Spleen (tissue), 11 donors: ENCODE measurements around the gene KATNIP. TPM values are rescaled to one million over a fixed set of nuclear protein-coding genes. Genes with fewer than 3 reads are reported as not detected.

Experiments used
- DNase-seq: peaks from one replicate; pipeline ENCODE4 v3.0.0-alpha.2; 2020
- H3K27ac ChIP-seq, 8 donors: fragments of 200-600 bp; sonication (generic) in 7 of 8; 1 replicate in 4 of 8; 2 replicates in 4 of 8; pipeline versions ENCODE4 v1.5.0 to v1.8.0; 2016 to 2021; ENCODE audit warnings: inconsistent platforms in 4 of 8, mild to moderate bottlenecking in 4 of 8, moderate library complexity in 1 of 8
- H3K27me3 ChIP-seq, 7 donors: fragments of 200-600 bp; sonication (generic) in 6 of 7; replicated peaks in 1 of 7; 1 replicate in 4 of 7; 2 replicates in 3 of 7; pipeline versions ENCODE4 v1.5.0 to v1.8.0; 2016 to 2021; ENCODE audit warnings: inconsistent platforms in 3 of 7, mild to moderate bottlenecking in 1 of 7
- H3K36me3 ChIP-seq, 6 donors: fragments of 200-600 bp; sonication (generic) in 5 of 6; 1 replicate in 4 of 6; 2 replicates in 2 of 6; pipeline versions ENCODE4 v1.5.0 to v1.8.0; 2016 to 2021; ENCODE audit warnings: inconsistent platforms in 2 of 6
- H3K4me1 ChIP-seq, 6 donors: fragments of 200-600 bp; sonication (generic) in 5 of 6; 1 replicate in 3 of 6; 2 replicates in 3 of 6; pipeline versions ENCODE4 v1.5.0 to v1.8.0; 2016 to 2021; ENCODE audit warnings: inconsistent platforms in 3 of 6
- H3K4me3 ChIP-seq, 8 donors: fragments of 200-600 bp; sonication (generic) in 7 of 8; 1 replicate in 4 of 8; 2 replicates in 4 of 8; pipeline versions ENCODE4 v1.5.0 to v1.8.0; 2016 to 2021; ENCODE audit warnings: inconsistent platforms in 4 of 8, mild to moderate bottlenecking in 4 of 8, moderate library complexity in 2 of 8
- H3K9me3 ChIP-seq, 8 donors: fragments of 200-600 bp; sonication (generic) in 7 of 8; 1 replicate in 4 of 8; 2 replicates in 4 of 8; pipeline versions ENCODE4 v1.5.0 to v1.8.0; 2016 to 2021; ENCODE audit warnings: inconsistent platforms in 4 of 8
- CTCF ChIP-seq, 11 experiments: fragments of 200-600 bp in 7 of 11; fragments of 450-650 bp in 4 of 11; sonication (generic) in 4 of 11; IDR thresholded peaks in 8 of 11; conservative IDR thresholded peaks in 3 of 11; 1 replicate in 7 of 11; 2 replicates in 4 of 11; pipeline versions ENCODE4 v1.4.0 to v1.8.0; 2016 to 2021; ENCODE audit warnings: antibody characterized with exemption in 11 of 11, inconsistent platforms in 4 of 11, mild to moderate bottlenecking in 1 of 11
- POLR2A ChIP-seq, 3 donors: fragments of 450-650 bp; IDR thresholded peaks; one replicate each; pipeline ENCODE4 v1.5.1; 2017; ENCODE audit warnings: antibody characterized with exemption in 3 of 3, mild to moderate bottlenecking in 1 of 3
- POLR2AphosphoS5 ChIP-seq, 3 donors: sonication (generic); formaldehyde crosslinking; IDR thresholded peaks; one replicate each; pipeline ENCODE4 v1.5.1; 2017; ENCODE audit warnings: antibody characterized with exemption in 3 of 3
- WGBS, 5 donors: extraction: QIAGEN DNeasy Blood & Tissue Kit in 3 of 5; methylation state at CpG; one replicate each; pipeline versions ENCODE4 v1.1.5 to v1.1.7; 2013 to 2018; 5-methylcytosine and 5-hydroxymethylcytosine counted together
- intact Hi-C: fragments of 100-400 bp; cut with DNase I; formaldehyde crosslinking; loops from one replicate; pipeline ENCODE4 v1.15.0; 2023; ENCODE audit warnings: low total_unique reads
- polyA plus RNA-seq, 3 donors: library from polyadenylated mRNA; stranded (reverse); fragments of 200-250 nt; gene quantifications; one replicate each; pipeline ENCODE4 v1.2.1, GENCODE V29; 2013
- total RNA-seq, 7 donors: library from RNA; depleted of rRNA in 3 of 7; stranded (reverse); fragments of >200 nt in 3 of 7; fragmentation: NEBNext Ultra II Directional in 4 of 7; extraction: Animal tissue kit (Norgen Biotek cat#: 25700) in 4 of 7; gene quantifications; one replicate each; pipeline versions ENCODE4 v1.1.0 to v1.2.1, GENCODE V29; 2016 to 2021
- donor health status: healthy with polysubstance abuse.
- donor health status: DM: no; HTN: no; CAD: no; lungs with moderate emphysema.
- donor health status: DM: no; HTN: no; CAD: no.
- donor health status: Bipolar disorder and iron deficiency.
- donor health status: healthy.
- donor health status: DM: no; HTN: no; CAD: no.
- donor health status: DM: yes; HTN: yes; CAD: no.

Gene KATNIP
- total and polyA plus RNA-seq, 10 donors: 3.8 to 40.7 (median 30.0) TPM

- intact Hi-C loops: no loop called here
Observed at GRCh38 chr16:27547851-27548250, 2.1 kb upstream of the KATNIP start.

GRCh38 chr16:27549464-27549745 is 539 bp upstream of the KATNIP start:
- peak overlapping the region; percentile 65 to 98 (median 82) for H3K4me3 ChIP-seq
- H3K9me3 ChIP-seq: no peaks in the 10 kb centered on the region
- H3K4me1 ChIP-seq: peaks cover 10 to 47% (median 38%) of the 10 kb centered on the region in 6 donors
- 1 to 3% (median 1%) methylated on average over 12 to 21 of the region's 21 CpGs for WGBS, 5 donors
- peaks cover 0 to 18% (median 12%) of the 10 kb centered on the region in 6 donors for H3K36me3 ChIP-seq
- H3K27me3 ChIP-seq: no peaks in the 10 kb centered on the region
- DNase-seq: no peak
- no peak for TF ChIP-seq POLR2AphosphoS5 (IDR thresholded peaks at IDR 0.05)
- TF ChIP-seq CTCF (IDR thresholded peaks at IDR 0.05 in 8 of 11, conservative IDR thresholded peaks at IDR 0.05 in 3 of 11): no peak
- TF ChIP-seq POLR2A (IDR thresholded peaks at IDR 0.05): no peak
- intact Hi-C loops: no loop called here
- peak overlapping the region; percentile 51 to 92 (median 81) for H3K27ac ChIP-seq

More at GRCh38 chr16:27547851-27548250, 2.1 kb upstream of the KATNIP start:
- peak overlapping the region in 2 of 8 donors; percentile 9 to 30 for H3K27ac ChIP-seq
- peaks cover 10 to 47% (median 38%) of the 10 kb centered on the region in 6 donors for H3K4me1 ChIP-seq
- peaks cover 4 to 33% (median 28%) of the 10 kb centered on the region in 6 donors for H3K36me3 ChIP-seq
- WGBS, 5 donors: 62 to 86% (median 77%) methylated on average over 2 of the region's 2 CpGs
- H3K27me3 ChIP-seq: no peaks in the 10 kb centered on the region
- TF ChIP-seq CTCF (IDR thresholded peaks at IDR 0.05 in 8 of 11, conservative IDR thresholded peaks at IDR 0.05 in 3 of 11) (no peak), POLR2AphosphoS5 (IDR thresholded peaks at IDR 0.05) (no peak), POLR2A (IDR thresholded peaks at IDR 0.05) (no peak)
- H3K9me3 ChIP-seq: no peaks in the 10 kb centered on the region
- DNase-seq: no peak
- peak overlapping the region in 2 of 8 donors; percentile 81 to 98 for H3K4me3 ChIP-seq

GRCh38 chr16:27550582-27550920 is 607 bp downstream of the KATNIP start:
- peaks cover 10 to 47% (median 38%) of the 10 kb centered on the region in 6 donors for H3K4me1 ChIP-seq
- H3K27me3 ChIP-seq: no peaks in the 10 kb centered on the region
- WGBS, 5 donors: 38 to 49% (median 40%) methylated on average over 4 of the region's 4 CpGs
- peak overlapping the region in 6 of 8 donors; percentile 62 to 92 (median 84) for H3K27ac ChIP-seq
- peak overlapping the region; percentile 65 to 98 (median 82) for H3K4me3 ChIP-seq
- intact Hi-C loops: no loop called here
- H3K36me3 ChIP-seq: peaks cover 0 to 6% (median 1%) of the 10 kb centered on the region in 6 donors
- DNase-seq: no peak
- no peaks in the 10 kb centered on the region for H3K9me3 ChIP-seq
- TF ChIP-seq POLR2AphosphoS5 (IDR thresholded peaks at IDR 0.05): no peak
- TF ChIP-seq POLR2A (IDR thresholded peaks at IDR 0.05): no peak
- no peak for TF ChIP-seq CTCF (IDR thresholded peaks at IDR 0.05 in 8 of 11, conservative IDR thresholded peaks at IDR 0.05 in 3 of 11)

- Histone ChIP-seq H3K9me3 (no peaks in the 10 kb centered on the region), H3K27me3 (no peaks in the 10 kb centered on the region), H3K27ac (peak overlapping the region in 1 of 8 donors; percentile 89), H3K4me3 (peak overlapping the region in 4 of 8 donors; percentile 76 to 98 (median 86)), H3K4me1 (peaks cover 10 to 47% (median 38%) of the 10 kb centered on the region in 6 donors), H3K36me3 (peaks cover 0 to 2% (median 0%) of the 10 kb centered on the region in 6 donors)
- 63 to 78% (median 74%) methylated on average over 1 of the region's 1 CpG for WGBS, 5 donors
- intact Hi-C loops: no loop called here
- TF ChIP-seq POLR2A (IDR thresholded peaks at IDR 0.05) (no peak), CTCF (IDR thresholded peaks at IDR 0.05 in 8 of 11, conservative IDR thresholded peaks at IDR 0.05 in 3 of 11) (no peak), POLR2AphosphoS5 (IDR thresholded peaks at IDR 0.05) (no peak)
- DNase-seq: peak; percentile 2
Observed at GRCh38 chr16:27551036-27551435, 1.1 kb downstream of the KATNIP start.
